Kidney epithelial cell (primary cell): Measurements from ENCODE around the gene ERICH6. TPM values are rescaled to one million over a fixed set of nuclear protein-coding genes. Genes with fewer than 3 reads are reported as not detected.

ENCODE experiments used
- DNase-seq: peaks from one replicate; pipeline ENCODE4 v3.0.0-alpha.2; 2010; ENCODE audit warnings: low read depth
- H3K27me3 ChIP-seq: 2 replicates; pipeline ENCODE4 v1.6.0; 2011; ENCODE audit warnings: low read length; ENCODE audit not compliant: control insufficient read depth, insufficient read depth
- H3K36me3 ChIP-seq: 2 replicates; pipeline ENCODE4 v1.5.1; 2011; ENCODE audit warnings: low read length; ENCODE audit not compliant: control insufficient read depth, insufficient read depth
- H3K4me3 ChIP-seq: 2 replicates; pipeline ENCODE4 v1.5.1; 2011; ENCODE audit warnings: low read depth, mild to moderate bottlenecking, control low read depth, low read length
- CTCF ChIP-seq: IDR thresholded peaks from 2 replicates; pipeline ENCODE4 v1.5.1; 2011; ENCODE audit warnings: mild to moderate bottlenecking, moderate library complexity, low read length, control low read depth, inconsistent platforms; ENCODE audit not compliant: insufficient read depth, poor library complexity, severe bottlenecking
- total RNA-seq: library from RNA; depleted of rRNA; stranded (reverse); fragments of >200 nt; gene quantifications from 2 replicates; pipeline ENCODE4 v1.2.3, GENCODE V29; 2015

The ERICH6 gene
- total RNA-seq, 1 donor from 2014 or later, result not detected

- no peak for TF ChIP-seq CTCF
These were observed 21.8 kb upstream of the ERICH6 start for GRCh38 chr3:150725548-150725947.

GRCh38 chr3:150723946-150724345, 20.2 kb upstream of the ERICH6 start:
- no peak for DNase-seq
- H3K36me3 ChIP-seq, result no peaks in the 10 kb centered on the region
- no peaks in the 10 kb centered on the region for H3K27me3 ChIP-seq
- H3K4me3 ChIP-seq, result no peak overlapping the region
- no peak for TF ChIP-seq CTCF

More at GRCh38 chr3:150725548-150725947, 21.8 kb upstream of the ERICH6 start:
- DNase-seq, result no peak
- H3K27me3 ChIP-seq, result no peaks in the 10 kb centered on the region
- no peak overlapping the region for H3K4me3 ChIP-seq
- H3K36me3 ChIP-seq, result no peaks in the 10 kb centered on the region

- Histone ChIP-seq H3K27me3 (no peaks in the 10 kb centered on the region), H3K36me3 (no peaks in the 10 kb centered on the region), H3K4me3 (no peak overlapping the region)
- TF ChIP-seq CTCF, result no peak
- no peak for DNase-seq
These were observed 18.5 kb upstream of the ERICH6 start for GRCh38 chr3:150722267-150722666.

- Histone ChIP-seq H3K4me3 (no peak overlapping the region), H3K27me3 (no peaks in the 10 kb centered on the region), H3K36me3 (no peaks in the 10 kb centered on the region)
- TF ChIP-seq CTCF, result peak; percentile 71
- no peak for DNase-seq
These were observed 17.8 kb upstream of the ERICH6 start for GRCh38 chr3:150721285-150722130.

GRCh38 chr3:150720444-150720843, 16.7 kb upstream of the ERICH6 start:
- Histone ChIP-seq H3K36me3 (no peaks in the 10 kb centered on the region), H3K4me3 (no peak overlapping the region), H3K27me3 (no peaks in the 10 kb centered on the region)
- no peak for DNase-seq
- TF ChIP-seq CTCF, result no peak

GRCh38 chr3:150710097-150710496, 6.4 kb upstream of the ERICH6 start:
- Histone ChIP-seq H3K36me3 (no peaks in the 10 kb centered on the region), H3K4me3 (no peak overlapping the region), H3K27me3 (no peaks in the 10 kb centered on the region)
- no peak for DNase-seq
- no peak for TF ChIP-seq CTCF
